Thymus (tissue), 11 donors: ENCODE measurements around the gene RNF40. TPM values are rescaled to one million over a fixed set of nuclear protein-coding genes. Genes with fewer than 3 reads are reported as not detected.
A peak's percentile ranks its signal among the peaks of the same experiment; 100 is the strongest.

Experiments
- DNase-seq, 9 donors: peaks; one replicate each; pipeline ENCODE4 v3.0.0-alpha.2; 2013; ENCODE audit warnings: low spot score in 9 of 9, low read depth in 6 of 9, missing footprints in 1 of 9
- H3K27ac ChIP-seq, 2 donors: one replicate each; pipeline ENCODE4 v1.5.1; 2013; ENCODE audit warnings: control low read depth in 1 of 2, low read depth in 1 of 2, low read length in 1 of 2, mild to moderate bottlenecking in 1 of 2, moderate library complexity in 1 of 2
- H3K27me3 ChIP-seq, 2 donors: one replicate each; pipeline ENCODE4 v1.5.1; 2013; ENCODE audit warnings: low read length in 1 of 2; ENCODE audit not compliant: control insufficient read depth in 2 of 2, insufficient read depth in 1 of 2
- H3K36me3 ChIP-seq, 2 donors: one replicate each; pipeline ENCODE4 v1.5.1; 2013; ENCODE audit warnings: low read length in 1 of 2, mild to moderate bottlenecking in 1 of 2, moderate library complexity in 1 of 2; ENCODE audit not compliant: control insufficient read depth in 2 of 2, insufficient read depth in 2 of 2
- H3K4me1 ChIP-seq, 2 donors: one replicate each; pipeline ENCODE4 v1.5.1; 2013; ENCODE audit warnings: low read length in 2 of 2; ENCODE audit not compliant: control insufficient read depth in 2 of 2, insufficient read depth in 2 of 2
- H3K4me3 ChIP-seq, 2 donors: one replicate each; pipeline ENCODE4 v1.5.1; 2013; ENCODE audit warnings: low read length in 2 of 2, control low read depth in 1 of 2, mild to moderate bottlenecking in 1 of 2
- H3K9me3 ChIP-seq, 2 donors: one replicate each; pipeline ENCODE4 v1.5.1; 2013; ENCODE audit warnings: low read length in 1 of 2, mild to moderate bottlenecking in 1 of 2; ENCODE audit not compliant: control insufficient read depth in 2 of 2, insufficient read depth in 1 of 2
- WGBS: extraction: QIAGEN DNeasy Blood & Tissue Kit; methylation state at CpG from one replicate; pipeline ENCODE4 v1.1.7; 2013; 5-methylcytosine and 5-hydroxymethylcytosine counted together
- polyA plus RNA-seq: library from polyadenylated mRNA; stranded (reverse); fragments of 200-250 nt; gene quantifications from one replicate; pipeline ENCODE4 v1.2.3, GENCODE V29; 2013
- total RNA-seq: library from RNA; stranded (reverse); fragments of 120-200 nt; gene quantifications from one replicate; pipeline ENCODE4 v1.2.4, GENCODE V29; 2013
- donor health status: healthy.

RNF40 gene
- total and polyA plus RNA-seq, 2 donors = 42.4 to 74.8 TPM

- Histone ChIP-seq H3K4me1 (no peaks in the 10 kb centered on the region), H3K27me3 (no peaks in the 10 kb centered on the region), H3K36me3 (peaks cover 75 to 82% of the 10 kb centered on the region in 2 donors), H3K9me3 (no peaks in the 10 kb centered on the region), H3K27ac (no peak overlapping the region), H3K4me3 (no peak overlapping the region)
- no peak for DNase-seq
- WGBS = 98% methylated on average over 12 of the region's 12 CpGs
Measured at GRCh38 chr16:30723725-30724355, 38.3 kb upstream of the RNF40 start.

- no peaks in the 10 kb centered on the region for H3K27me3 ChIP-seq
- DNase-seq = peak in 1 of 9 donors; percentile 14
- H3K4me1 ChIP-seq = no peaks in the 10 kb centered on the region
- H3K36me3 ChIP-seq = peaks cover 78 to 86% of the 10 kb centered on the region in 2 donors
- no peak overlapping the region for H3K4me3 ChIP-seq
- 86% methylated on average over 23 of the region's 23 CpGs for WGBS
- no peaks in the 10 kb centered on the region for H3K9me3 ChIP-seq
- no peak overlapping the region for H3K27ac ChIP-seq
Measured at GRCh38 chr16:30724641-30725417, 37.3 kb upstream of the RNF40 start.

DNA sequence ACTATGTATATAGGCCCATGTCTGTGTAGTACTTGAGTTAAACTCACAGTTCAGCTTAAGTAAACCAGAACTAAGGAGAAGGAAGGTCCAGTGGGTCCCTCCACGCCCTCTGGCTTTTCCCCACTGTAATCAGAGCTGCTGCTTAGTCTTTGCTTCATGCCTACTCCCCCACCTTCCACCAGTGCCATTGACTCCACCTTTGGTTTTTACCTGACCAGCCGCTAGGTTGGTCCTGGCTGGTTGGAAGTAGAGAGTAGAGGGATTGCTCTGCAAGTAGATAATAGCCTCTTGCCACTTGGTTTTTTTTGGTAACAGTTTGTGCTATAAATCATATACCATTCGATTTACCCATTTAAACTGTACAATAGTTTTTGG is 36.7 kb upstream of the RNF40 start:
- no peaks in the 10 kb centered on the region for H3K9me3 ChIP-seq
- H3K4me3 ChIP-seq = no peak overlapping the region
- H3K36me3 ChIP-seq = peaks cover 74 to 85% of the 10 kb centered on the region in 2 donors
- WGBS = 97% methylated on average over 3 of the region's 3 CpGs
- H3K27ac ChIP-seq = no peak overlapping the region
- no peaks in the 10 kb centered on the region for H3K27me3 ChIP-seq
- no peaks in the 10 kb centered on the region for H3K4me1 ChIP-seq
- DNase-seq = no peak

GRCh38 chr16:30728321-30728720 is 33.8 kb upstream of the RNF40 start:
- no peak overlapping the region for H3K27ac ChIP-seq
- H3K4me3 ChIP-seq = no peak overlapping the region
- no peak for DNase-seq
- no peaks in the 10 kb centered on the region for H3K4me1 ChIP-seq
- 96% methylated on average over 6 of the region's 6 CpGs for WGBS
- H3K36me3 ChIP-seq = peaks cover 68 to 80% of the 10 kb centered on the region in 2 donors
- H3K9me3 ChIP-seq = no peaks in the 10 kb centered on the region
- no peaks in the 10 kb centered on the region for H3K27me3 ChIP-seq

DNA sequence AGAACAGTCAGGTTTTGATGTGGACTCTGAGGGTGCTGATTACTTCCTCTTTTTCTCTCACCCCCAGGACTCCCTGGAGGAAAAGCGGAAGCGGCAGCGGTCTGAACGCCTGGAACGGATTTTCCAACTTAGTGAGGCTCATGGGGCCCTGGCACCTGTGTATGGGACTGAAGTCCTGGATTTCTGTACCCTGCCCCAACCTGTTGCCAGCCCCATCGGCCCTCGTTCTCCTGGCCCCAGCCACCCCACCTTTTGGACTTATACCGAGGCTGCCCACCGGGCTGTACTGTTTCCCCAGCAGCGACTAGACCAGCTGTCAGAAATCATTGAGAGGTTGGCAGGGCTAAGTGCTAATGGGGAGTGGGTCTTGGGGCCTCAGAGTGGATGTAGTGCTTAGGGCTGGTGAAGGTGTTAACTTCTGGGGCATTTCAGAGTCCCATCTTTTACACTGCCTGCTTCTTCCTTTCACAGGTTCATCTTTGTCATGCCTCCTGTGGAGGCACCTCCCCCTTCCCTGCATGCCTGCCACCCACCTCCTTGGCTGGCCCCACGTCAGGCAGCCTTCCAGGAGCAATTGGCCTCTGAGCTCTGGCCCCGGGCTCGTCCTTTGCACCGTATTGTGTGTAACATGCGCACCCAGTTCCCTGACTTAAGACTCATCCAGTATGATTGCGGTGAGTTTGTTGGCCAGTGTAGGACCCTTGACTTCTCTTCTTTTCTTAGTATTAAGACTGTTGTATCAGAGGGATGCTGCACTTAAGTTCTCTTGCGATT is 33.0 kb upstream of the RNF40 start:
- 95% methylated on average over 17 of the region's 17 CpGs for WGBS
- H3K4me3 ChIP-seq = no peak overlapping the region
- peaks cover 68 to 80% of the 10 kb centered on the region in 2 donors for H3K36me3 ChIP-seq
- H3K9me3 ChIP-seq = no peaks in the 10 kb centered on the region
- H3K4me1 ChIP-seq = no peaks in the 10 kb centered on the region
- no peak for DNase-seq
- no peaks in the 10 kb centered on the region for H3K27me3 ChIP-seq
- H3K27ac ChIP-seq = no peak overlapping the region

DNA sequence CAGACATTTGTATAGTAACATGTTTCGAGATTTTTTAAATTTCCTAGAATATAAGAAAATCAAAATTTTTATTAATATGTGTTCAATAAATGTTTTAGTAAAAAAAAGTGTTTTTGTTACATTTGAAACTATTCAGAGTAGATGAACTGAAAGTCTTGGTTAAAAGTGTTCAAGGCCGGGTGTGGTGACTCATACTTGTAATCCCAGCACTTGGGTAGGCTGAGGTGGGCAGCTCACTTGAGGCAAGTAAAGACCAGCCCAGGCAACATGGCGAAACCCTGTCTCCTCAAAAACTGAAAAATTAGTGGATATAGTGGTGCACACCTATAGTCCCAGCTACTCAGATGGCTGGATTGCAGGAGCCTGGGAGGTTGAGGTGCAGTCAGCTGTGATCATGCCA is 30.7 kb upstream of the RNF40 start:
- H3K36me3 ChIP-seq = peaks cover 68 to 78% of the 10 kb centered on the region in 2 donors
- no peaks in the 10 kb centered on the region for H3K27me3 ChIP-seq
- 94% methylated on average over 3 of the region's 3 CpGs for WGBS
- H3K4me3 ChIP-seq = no peak overlapping the region
- no peak for DNase-seq
- H3K4me1 ChIP-seq = no peaks in the 10 kb centered on the region
- no peak overlapping the region for H3K27ac ChIP-seq
- no peaks in the 10 kb centered on the region for H3K9me3 ChIP-seq

DNA sequence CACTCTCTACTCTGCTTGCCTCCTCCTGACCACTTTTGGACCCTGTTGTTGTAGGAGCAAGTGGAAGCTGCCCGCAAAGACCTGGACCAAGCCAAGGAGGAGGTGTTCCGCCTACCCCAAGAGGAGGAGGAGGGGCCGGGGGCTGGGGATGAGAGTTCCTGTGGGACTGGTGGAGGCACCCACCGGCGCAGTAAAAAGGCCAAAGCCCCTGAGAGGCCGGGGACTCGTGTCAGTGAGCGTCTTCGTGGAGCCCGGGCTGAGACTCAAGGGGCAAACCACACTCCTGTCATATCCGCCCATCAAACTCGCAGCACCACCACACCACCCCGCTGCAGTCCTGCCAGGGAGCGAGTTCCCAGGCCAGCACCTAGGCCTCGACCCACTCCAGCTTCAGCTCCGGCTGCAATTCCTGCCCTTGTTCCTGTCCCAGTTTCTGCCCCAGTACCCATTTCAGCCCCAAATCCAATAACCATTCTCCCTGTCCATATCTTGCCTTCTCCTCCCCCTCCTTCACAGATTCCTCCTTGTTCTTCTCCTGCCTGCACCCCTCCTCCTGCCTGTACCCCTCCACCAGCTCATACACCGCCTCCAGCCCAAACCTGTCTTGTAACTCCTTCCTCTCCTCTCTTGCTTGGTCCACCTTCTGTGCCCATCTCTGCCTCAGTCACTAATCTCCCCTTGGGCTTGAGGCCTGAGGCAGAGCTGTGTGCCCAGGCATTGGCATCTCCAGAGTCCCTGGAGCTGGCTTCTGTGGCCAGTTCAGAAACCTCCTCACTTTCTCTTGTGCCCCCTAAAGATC is 24.9 kb upstream of the RNF40 start:
- 99% methylated on average over 17 of the region's 17 CpGs for WGBS
- Histone ChIP-seq H3K27me3 (no peaks in the 10 kb centered on the region), H3K9me3 (no peaks in the 10 kb centered on the region), H3K36me3 (peaks cover 70 to 86% of the 10 kb centered on the region in 2 donors), H3K4me1 (no peaks in the 10 kb centered on the region), H3K4me3 (no peak overlapping the region), H3K27ac (no peak overlapping the region)
- DNase-seq = no peak

- no peak overlapping the region for H3K27ac ChIP-seq
- H3K4me3 ChIP-seq = no peak overlapping the region
- H3K27me3 ChIP-seq = no peaks in the 10 kb centered on the region
- no peaks in the 10 kb centered on the region for H3K9me3 ChIP-seq
- peaks cover 72 to 85% of the 10 kb centered on the region in 2 donors for H3K36me3 ChIP-seq
- WGBS = 98% methylated on average over 25 of the region's 25 CpGs
- no peaks in the 10 kb centered on the region for H3K4me1 ChIP-seq
- no peak for DNase-seq
Measured at GRCh38 chr16:30737794-30738648, 24.1 kb upstream of the RNF40 start.
